GM11168 (cell line): Measurements from ENCODE around the gene OPTN.

ENCODE experiments used
- in situ Hi-C: fragments of 300-500 bp; cut with MboI; formaldehyde crosslinking; loops from one replicate; pipeline ENCODE4 v1.12.0; 2022; ENCODE audit warnings: low sequenced_read_pairs; ENCODE audit not compliant: unreplicated experiment

The OPTN gene

GRCh38 chr10:13167568-13167967 is 67.6 kb downstream of the OPTN start:
- in situ Hi-C loops, result loop anchor here (10.0 kb wide), 1 partner anchor 137 kb away; the partner anchor contains the start of gene PHYH

GRCh38 chr10:13168781-13169180 is 68.8 kb downstream of the OPTN start:
- in situ Hi-C loops, result loop anchor here (10.0 kb wide), 1 partner anchor 136 kb away; the partner anchor contains the start of gene PHYH

- in situ Hi-C loops, result no loop called here
These were observed 73.7 kb downstream of the OPTN start for GRCh38 chr10:13173616-13174015.

DNA sequence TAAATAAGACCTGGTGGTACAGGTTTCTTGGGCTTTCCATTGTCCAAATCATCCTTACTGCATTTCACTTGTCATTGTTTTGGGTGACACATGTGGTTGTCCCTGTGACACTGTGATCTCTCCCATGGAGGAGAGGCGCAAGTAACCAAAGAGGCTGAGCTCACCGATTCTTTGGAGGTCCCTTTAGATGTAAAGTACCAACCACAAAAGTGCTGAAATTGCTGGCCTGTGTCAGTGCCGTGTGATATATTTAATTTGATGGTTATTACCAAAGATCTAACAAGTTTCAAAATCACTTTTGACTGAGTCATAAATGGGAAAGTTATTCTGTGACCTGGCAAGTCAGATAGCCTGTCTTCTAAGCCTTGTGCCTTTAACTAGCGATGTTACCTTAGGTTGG is 80.8 kb downstream of the OPTN start:
- in situ Hi-C loops, result no loop called here

- in situ Hi-C loops, result no loop called here
These were observed 82.5 kb downstream of the OPTN start for GRCh38 chr10:13182424-13182823.

DNA sequence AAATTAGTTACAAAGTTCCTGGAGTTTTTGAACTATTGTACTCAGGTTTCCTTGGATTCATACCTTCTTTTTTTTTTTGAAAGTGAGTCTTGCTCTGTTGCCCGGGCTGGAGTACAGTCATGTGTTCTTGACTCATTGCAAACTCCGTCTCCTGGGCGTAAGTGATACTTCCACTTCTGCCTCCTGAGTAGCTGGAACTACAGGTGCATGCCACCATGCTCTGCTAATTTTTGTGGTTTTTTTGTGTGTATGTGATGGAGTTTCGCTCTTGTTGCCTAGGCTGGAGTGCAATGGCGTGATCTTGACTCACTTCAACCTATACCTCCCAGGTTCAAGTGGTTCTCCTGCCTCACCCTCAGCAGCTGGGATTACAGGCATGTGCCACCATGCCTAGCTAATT is 83.7 kb downstream of the OPTN start:
- in situ Hi-C loops, result no loop called here

GRCh38 chr10:13184276-13184675 is 84.3 kb downstream of the OPTN start:
- in situ Hi-C loops, result no loop called here

- in situ Hi-C loops, result no loop called here
These were observed 85.0 kb downstream of the OPTN start for GRCh38 chr10:13184730-13185514.

DNA sequence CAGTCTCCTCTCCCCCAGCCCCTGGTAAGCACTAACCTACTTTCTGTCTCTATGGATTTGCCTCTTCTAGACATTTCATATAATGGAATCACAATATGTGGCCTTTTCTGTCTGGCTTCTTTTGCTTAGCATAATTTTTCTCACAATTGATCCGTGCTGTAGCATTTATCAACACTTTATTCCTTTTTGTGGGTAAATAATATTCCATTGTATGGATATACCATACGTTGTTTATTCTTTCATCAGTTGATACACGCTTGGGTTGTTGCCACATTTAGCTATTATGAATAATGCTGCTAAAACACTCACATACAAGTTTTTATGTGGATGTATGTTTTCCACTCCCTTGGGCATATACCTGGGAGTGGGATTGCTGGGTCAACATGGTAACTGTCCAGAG is 87.2 kb downstream of the OPTN start:
- in situ Hi-C loops, result no loop called here
